Gastroesophageal sphincter (tissue), 3 donors: ENCODE results near the gene ATRAID.

ENCODE experiments used
- CTCF ChIP-seq, 4 experiments: fragments of 200-600 bp in 2 of 4; fragments of 450-650 bp in 2 of 4; sonication (generic) in 1 of 4; IDR thresholded peaks; one replicate each; pipeline ENCODE4 v1.5.1; 2017 to 2019; ENCODE audit warnings: antibody characterized with exemption in 4 of 4, mild to moderate bottlenecking in 2 of 4, moderate library complexity in 2 of 4
- EP300 ChIP-seq: sonication (generic); formaldehyde crosslinking; IDR thresholded peaks from one replicate; pipeline ENCODE4 v1.6.1; 2017; ENCODE audit warnings: antibody characterized with exemption, mild to moderate bottlenecking
- POLR2A ChIP-seq, 2 donors: fragments of 450-650 bp; IDR thresholded peaks; one replicate each; pipeline ENCODE4 v1.6.1; 2017; ENCODE audit warnings: antibody characterized with exemption in 2 of 2, mild to moderate bottlenecking in 2 of 2, moderate library complexity in 1 of 2
- POLR2AphosphoS5 ChIP-seq: sonication (generic); formaldehyde crosslinking; IDR thresholded peaks from one replicate; pipeline ENCODE4 v1.6.1; 2017; ENCODE audit warnings: antibody characterized with exemption

GRCh38 chr2:27231921-27232320 lies 20.1 kb downstream of the ATRAID start:
- TF ChIP-seq EP300 (no peak), CTCF (IDR thresholded peaks at IDR 0.05) (no peak), POLR2AphosphoS5 (no peak), POLR2A (IDR thresholded peaks at IDR 0.05) (no peak)
